HepG2 (cell line): Measurements from ENCODE around the gene PRXL2B. TPM values are rescaled to one million over a fixed set of nuclear protein-coding genes. Genes with fewer than 3 reads are reported as not detected.

Source experiments
- ATAC-seq: fragments of 200-7000 bp; cut with Tn5 transposase; 3 replicates; pipeline ENCODE4 v1.9.1; 2020; ENCODE audit warnings: mild to moderate bottlenecking, moderate library complexity
- BruUV-seq: library from RNA; stranded (reverse); fragments of 400-500 nt; replicated peaks from 2 replicates; lab custom pipeline; 2021; lab: Mats Ljungman, UMichigan
- CTCF ChIA-PET: fragments of 300-600 bp; formaldehyde crosslinking; extraction: SDS; loops from one replicate; lab custom pipeline; 2021; ENCODE audit warnings: low total read pairs, inconsistent platforms, low intra/inter-chr PET ratio; lab: Yijun Ruan, JAX
- POLR2A ChIA-PET: fragments of 350-600 bp; sonication (Branson Sonifier 250); formaldehyde crosslinking; loops from one replicate; lab custom pipeline; 2020; ENCODE audit warnings: antibody characterized with exemption, inconsistent platforms; lab: Yijun Ruan, JAX
- DNase-seq: peaks from one replicate; pipeline ENCODE4 v3.0.0-alpha.2; 2015; ENCODE audit warnings: low spot score
- FAIRE-seq: peaks from 3 replicates; lab custom pipeline; 2011; peaks lifted over from hg19 to GRCh38; lab: Jason Lieb, UNC
- H2AFZ ChIP-seq: one replicate; pipeline ENCODE4 v1.6.1; 2011; ENCODE audit warnings: low read length, inconsistent platforms
- H3K27ac ChIP-seq: fragments of 300-600 bp; 3 replicates; pipeline ENCODE4 v1.8.0; 2011; ENCODE audit warnings: mixed run types, mild to moderate bottlenecking, mixed read lengths, low read length, inconsistent platforms; ENCODE audit not compliant: insufficient read depth; ENCODE audit errors: extremely low read length
- H3K27me3 ChIP-seq, 2 experiments: fragments of 200-600 bp in 1 of 2; 2 replicates in 1 of 2; 3 replicates in 1 of 2; pipeline versions ENCODE4 v1.6.0 to v1.8.0; 2011; ENCODE audit warnings: low read length in 2 of 2, mild to moderate bottlenecking in 2 of 2, moderate library complexity in 2 of 2, inconsistent platforms in 1 of 2; ENCODE audit not compliant: insufficient read depth in 2 of 2, control insufficient read depth in 1 of 2
- H3K36me3 ChIP-seq, 2 experiments: fragments of 200-600 bp in 1 of 2; replicated peaks in 1 of 2; 2 replicates in 1 of 2; 3 replicates in 1 of 2; pipeline versions ENCODE4 v1.5.1 to v1.8.0; 2011; ENCODE audit warnings: low read length in 2 of 2, inconsistent platforms in 1 of 2; ENCODE audit not compliant: insufficient read depth in 2 of 2, control insufficient read depth in 1 of 2
- H3K4me1 ChIP-seq: 2 replicates; pipeline ENCODE4 v1.5.1; 2012; ENCODE audit warnings: low read length, inconsistent platforms; ENCODE audit not compliant: insufficient read depth
- H3K4me2 ChIP-seq: 2 replicates; pipeline ENCODE4 v1.6.0; 2011; ENCODE audit warnings: low read depth, low read length, inconsistent platforms
- H3K4me3 ChIP-seq, 3 experiments: fragments of 200-600 bp in 1 of 3; sonication (generic), shearing (Covaris generic) in 1 of 3; replicated peaks in 1 of 3; 2 replicates each; pipeline ENCODE4 v1.5.1; 2011 to 2016; ENCODE audit warnings: low read length in 3 of 3, inconsistent platforms in 2 of 3, low read depth in 2 of 3, mild to moderate bottlenecking in 2 of 3, control low read depth in 1 of 3, mixed read lengths in 1 of 3; ENCODE audit not compliant: insufficient read depth in 1 of 3
- H3K79me2 ChIP-seq: one replicate; pipeline ENCODE4 v1.6.1; 2011; ENCODE audit warnings: low read length, inconsistent platforms; ENCODE audit not compliant: insufficient read depth
- H3K9ac ChIP-seq: 2 replicates; pipeline ENCODE4 v1.6.0; 2011; ENCODE audit warnings: mild to moderate bottlenecking, low read depth, low read length, inconsistent platforms; ENCODE audit not compliant: insufficient read depth
- H3K9me3 ChIP-seq: 2 replicates; pipeline ENCODE4 v1.5.1; 2012; ENCODE audit warnings: mild to moderate bottlenecking, low read length
- H4K20me1 ChIP-seq: 2 replicates; pipeline ENCODE4 v1.6.0; 2011; ENCODE audit warnings: inconsistent platforms, mild to moderate bottlenecking, low read length, moderate library complexity; ENCODE audit not compliant: insufficient read depth
- AHR ChIP-seq: IDR thresholded peaks from 2 replicates; pipeline ENCODE4 v1.6.1; 2018; ENCODE audit warnings: missing genetic modification reagents, missing compliant biosample characterization
- HOXA9 ChIP-seq: sonication (generic); formaldehyde crosslinking; IDR thresholded peaks from 2 replicates; pipeline ENCODE4 v1.8.1; 2022; ENCODE audit warnings: missing genetic modification reagents, mild to moderate bottlenecking, moderate library complexity, borderline replicate concordance
- NONO ChIP-seq, 2 experiments: fragments of 450-650 bp in 1 of 2; sonication (generic) in 1 of 2; formaldehyde crosslinking in 1 of 2; IDR thresholded peaks in 1 of 2; conservative IDR thresholded peaks in 1 of 2; 2 replicates each; pipeline versions ENCODE4 v1.6.1 to v1.8.0; 2017 to 2022; ENCODE audit warnings: mild to moderate bottlenecking in 1 of 2, missing genetic modification reagents in 1 of 2, moderate library complexity in 1 of 2
- ZNF234 ChIP-seq: sonication (generic); formaldehyde crosslinking; conservative IDR thresholded peaks from 2 replicates; pipeline ENCODE4 v1.5.1; 2020; ENCODE audit warnings: mild to moderate bottlenecking, missing genetic modification reagents
- WGBS: methylation state at CpG from one replicate; pipeline ENCODE4 v1.1.6; 2017; ENCODE audit warnings: low lambda C conversion rate; 5-methylcytosine and 5-hydroxymethylcytosine counted together
- in situ Hi-C: cut with HindIII; loops from 2 replicates; pipeline ENCODE4 v1.10.0; 2017; ENCODE audit warnings: low pct_unique_long_range_greater_than_20kb; ENCODE audit not compliant: extremely low pct_ligation_motif_present
- intact Hi-C: fragments of 100-400 bp; cut with micrococcal nuclease; formaldehyde crosslinking; loops from one replicate; pipeline ENCODE4 v1.10.0; 2022; ENCODE audit not compliant: unreplicated experiment
- polyA plus RNA-seq, 8 experiments: library from polyadenylated mRNA; depleted of rRNA in 3 of 8; stranded (reverse) in 7 of 8; unstranded in 1 of 8; fragments of >200 nt; fragmentation: Illumina TruSeq in 4 of 8; extraction: Trizol in 4 of 8; gene quantifications; 2 replicates each; pipeline versions ENCODE4 v1.2.1 to v1.2.3, GENCODE V29; 2011 to 2016; ENCODE audit warnings: low read depth in 4 of 8, missing spikeins in 1 of 8, mixed read lengths in 1 of 8; ENCODE audit not compliant: insufficient read depth in 1 of 8
- total RNA-seq, 5 experiments: library from RNA; depleted of rRNA; stranded (reverse); fragments of >200 nt; fragmentation: Illumina TruSeq; extraction: Trizol; gene quantifications; 2 replicates each; pipeline ENCODE4 v1.2.3, GENCODE V29; 2016; ENCODE audit warnings: low read depth in 1 of 5
- TF ChIP-seq, protein P1 (sequence below): fragments of 450-650 bp; IDR thresholded peaks from 2 replicates; pipeline ENCODE4 v1.6.1; 2016
- TF ChIP-seq, protein P2 (sequence below): sonication (generic); formaldehyde crosslinking; IDR thresholded peaks from 2 replicates; pipeline ENCODE4 v1.8.0; 2022; ENCODE audit warnings: mild to moderate bottlenecking, missing genetic modification reagents, moderate library complexity
- TF ChIP-seq, protein P3 (sequence below): sonication (generic); formaldehyde crosslinking; IDR thresholded peaks from 2 replicates; pipeline ENCODE4 v1.8.0; 2023; ENCODE audit warnings: mild to moderate bottlenecking, missing genetic modification reagents
- TF ChIP-seq, protein P4 (sequence below): sonication (generic); formaldehyde crosslinking; IDR thresholded peaks from 2 replicates; pipeline ENCODE4 v1.8.0; 2022; ENCODE audit warnings: missing genetic modification reagents, mild to moderate bottlenecking, moderate library complexity, borderline replicate concordance

The PRXL2B gene
- total and polyA plus RNA-seq, 2 of the 13 experiments (the other 11 are each of a cell fraction or from before 2014, with no cell fraction given): 16.8 to 22.1 TPM

DNA sequence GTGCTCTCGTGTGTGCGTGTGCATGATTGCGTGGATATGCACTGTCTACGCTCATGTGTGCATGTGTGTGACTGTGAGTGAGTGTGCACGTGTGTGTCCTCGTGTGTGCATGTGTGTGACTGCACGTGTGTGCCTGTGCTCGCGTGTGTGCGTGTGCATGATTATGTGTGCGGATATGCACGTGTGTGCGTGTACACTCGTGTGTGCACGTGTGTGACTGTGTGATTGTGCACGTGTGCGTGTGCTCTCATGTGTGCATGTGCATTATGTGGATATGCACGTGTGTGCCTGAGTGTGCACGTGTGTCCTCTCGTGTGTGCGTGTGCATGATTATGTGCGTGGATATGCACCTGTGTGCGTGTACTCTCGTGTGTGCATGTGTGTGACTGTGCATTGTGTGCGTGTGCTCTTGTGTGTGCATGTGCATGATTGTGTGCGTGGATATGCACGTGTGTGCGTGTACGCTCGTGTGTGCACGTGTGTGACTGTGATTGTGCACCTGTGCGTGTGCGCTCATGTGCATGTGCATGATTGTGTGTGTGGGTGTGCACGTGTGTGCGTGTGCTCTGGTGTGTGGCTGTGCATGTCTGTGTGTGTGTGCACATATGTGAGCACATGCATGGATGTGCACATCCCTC lies 44.0 kb downstream of the PRXL2B start:
- no peaks in the 10 kb centered on the region for H3K9me3 ChIP-seq
- FAIRE-seq (no peak), ATAC-seq (no peak), DNase-seq (no peak)
- peaks cover 40% of the 10 kb centered on the region for H3K4me1 ChIP-seq
- no peaks in the 10 kb centered on the region for H3K79me2 ChIP-seq
- peak overlapping the region in 1 of 3 experiments; percentile 42; a peak in 1 of 6 replicates for H3K4me3 ChIP-seq
- H2AFZ ChIP-seq: no peak overlapping the region
- ChIA-PET POLR2A (interaction anchor here (1.2 kb wide), 1 partner anchor 218 kb away, joined by 3 read pairs; the partner anchor contains the start of gene PEX10), CTCF (no interaction called here)
- TF ChIP-seq ZNF234 (no peak), NONO (IDR thresholded peaks at IDR 0.05) (no peak), NONO (CRISPR knock-in tag; conservative IDR thresholded peaks at IDR 0.05) (peak; percentile 43; the same call in 1 of the 2 replicates), AHR (CRISPR knock-in tag) (no peak), HOXA9 (CRISPR knock-in tag) (peak; percentile 78; the same call in 1 of the 2 replicates)
- TF ChIP-seq, protein P1, sequence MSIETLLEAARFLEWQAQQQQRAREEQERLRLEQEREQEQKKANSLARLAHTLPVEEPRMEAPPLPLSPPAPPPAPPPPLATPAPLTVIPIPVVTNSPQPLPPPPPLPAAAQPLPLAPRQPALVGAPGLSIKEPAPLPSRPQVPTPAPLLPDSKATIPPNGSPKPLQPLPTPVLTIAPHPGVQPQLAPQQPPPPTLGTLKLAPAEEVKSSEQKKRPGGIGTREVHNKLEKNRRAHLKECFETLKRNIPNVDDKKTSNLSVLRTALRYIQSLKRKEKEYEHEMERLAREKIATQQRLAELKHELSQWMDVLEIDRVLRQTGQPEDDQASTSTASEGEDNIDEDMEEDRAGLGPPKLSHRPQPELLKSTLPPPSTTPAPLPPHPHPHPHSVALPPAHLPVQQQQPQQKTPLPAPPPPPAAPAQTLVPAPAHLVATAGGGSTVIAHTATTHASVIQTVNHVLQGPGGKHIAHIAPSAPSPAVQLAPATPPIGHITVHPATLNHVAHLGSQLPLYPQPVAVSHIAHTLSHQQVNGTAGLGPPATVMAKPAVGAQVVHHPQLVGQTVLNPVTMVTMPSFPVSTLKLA: peak; percentile 79
- TF ChIP-seq, protein P2, sequence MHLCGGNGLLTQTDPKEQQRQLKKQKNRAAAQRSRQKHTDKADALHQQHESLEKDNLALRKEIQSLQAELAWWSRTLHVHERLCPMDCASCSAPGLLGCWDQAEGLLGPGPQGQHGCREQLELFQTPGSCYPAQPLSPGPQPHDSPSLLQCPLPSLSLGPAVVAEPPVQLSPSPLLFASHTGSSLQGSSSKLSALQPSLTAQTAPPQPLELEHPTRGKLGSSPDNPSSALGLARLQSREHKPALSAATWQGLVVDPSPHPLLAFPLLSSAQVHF (CRISPR knock-in tag): 0 out of 2 replicates have a peak, but pooled peaks have one; percentile 45
- TF ChIP-seq, protein P3, sequence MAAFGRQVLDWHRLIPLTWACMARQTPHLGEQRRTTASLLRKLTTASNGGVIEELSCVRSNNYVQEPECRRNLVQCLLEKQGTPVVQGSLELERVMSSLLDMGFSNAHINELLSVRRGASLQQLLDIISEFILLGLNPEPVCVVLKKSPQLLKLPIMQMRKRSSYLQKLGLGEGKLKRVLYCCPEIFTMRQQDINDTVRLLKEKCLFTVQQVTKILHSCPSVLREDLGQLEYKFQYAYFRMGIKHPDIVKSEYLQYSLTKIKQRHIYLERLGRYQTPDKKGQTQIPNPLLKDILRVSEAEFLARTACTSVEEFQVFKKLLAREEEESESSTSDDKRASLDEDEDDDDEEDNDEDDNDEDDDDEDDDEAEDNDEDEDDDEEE (CRISPR knock-in tag): no peak
- TF ChIP-seq, protein P4, sequence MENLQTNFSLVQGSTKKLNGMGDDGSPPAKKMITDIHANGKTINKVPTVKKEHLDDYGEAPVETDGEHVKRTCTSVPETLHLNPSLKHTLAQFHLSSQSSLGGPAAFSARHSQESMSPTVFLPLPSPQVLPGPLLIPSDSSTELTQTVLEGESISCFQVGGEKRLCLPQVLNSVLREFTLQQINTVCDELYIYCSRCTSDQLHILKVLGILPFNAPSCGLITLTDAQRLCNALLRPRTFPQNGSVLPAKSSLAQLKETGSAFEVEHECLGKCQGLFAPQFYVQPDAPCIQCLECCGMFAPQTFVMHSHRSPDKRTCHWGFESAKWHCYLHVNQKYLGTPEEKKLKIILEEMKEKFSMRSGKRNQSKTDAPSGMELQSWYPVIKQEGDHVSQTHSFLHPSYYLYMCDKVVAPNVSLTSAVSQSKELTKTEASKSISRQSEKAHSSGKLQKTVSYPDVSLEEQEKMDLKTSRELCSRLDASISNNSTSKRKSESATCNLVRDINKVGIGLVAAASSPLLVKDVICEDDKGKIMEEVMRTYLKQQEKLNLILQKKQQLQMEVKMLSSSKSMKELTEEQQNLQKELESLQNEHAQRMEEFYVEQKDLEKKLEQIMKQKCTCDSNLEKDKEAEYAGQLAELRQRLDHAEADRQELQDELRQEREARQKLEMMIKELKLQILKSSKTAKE (CRISPR knock-in tag): 0 out of 2 replicates have a peak, but pooled peaks have one; percentile 10
- in situ Hi-C loops: no loop called here
- intact Hi-C loops: loop anchor here (5.0 to 10.0 kb wide), 2 partner anchors 46 to 73 kb away; partner anchors contain the start of genes PRXL2B and TNFRSF14
- WGBS: 85% methylated on average over 35 of the region's 35 CpGs
- no peak overlapping the region for H3K27ac ChIP-seq
- 0 out of 2 replicates have a peak, but pooled peaks cover 2% of the 10 kb centered on the region for H4K20me1 ChIP-seq
- H3K9ac ChIP-seq: no peak overlapping the region
- no TSS peak for BruUV-seq
- no peaks in the 10 kb centered on the region for H3K36me3 ChIP-seq
- peaks cover 13 to 31% of the 10 kb centered on the region in 2 experiments; a peak in 4 of 5 replicates for H3K27me3 ChIP-seq
- H3K4me2 ChIP-seq: peak overlapping the region; percentile 66; the same call in 1 of the 2 replicates
